SJCRH30 (cell line): ENCODE results near the gene GSTO1. TPM values are rescaled to one million over a fixed set of nuclear protein-coding genes. Genes with fewer than 3 reads are reported as not detected.

Experiments used
- DNase-seq, 2 experiments: peaks; one replicate each; pipeline ENCODE4 v3.0.0-alpha.2; 2015 to 2020
- H3K27ac ChIP-seq: fragments of 250-450 bp; sonication (Bioruptor Pico); 2 replicates; pipeline ENCODE4 v1.5.1; 2020; ENCODE audit warnings: mild to moderate bottlenecking, moderate library complexity
- H3K27me3 ChIP-seq: fragments of 250-450 bp; sonication (Bioruptor Pico); 2 replicates; pipeline ENCODE4 v1.5.1; 2020; ENCODE audit warnings: mild to moderate bottlenecking, moderate library complexity
- H3K36me3 ChIP-seq: fragments of 250-450 bp; sonication (Bioruptor Pico); 2 replicates; pipeline ENCODE4 v1.5.1; 2020; ENCODE audit warnings: mild to moderate bottlenecking, moderate library complexity
- H3K4me1 ChIP-seq: fragments of 250-450 bp; sonication (Bioruptor Pico); 2 replicates; pipeline ENCODE4 v1.5.1; 2020; ENCODE audit warnings: mild to moderate bottlenecking, moderate library complexity
- H3K4me3 ChIP-seq: fragments of 250-450 bp; sonication (Bioruptor Pico); 2 replicates; pipeline ENCODE4 v1.5.1; 2020; ENCODE audit warnings: mild to moderate bottlenecking, moderate library complexity
- H3K9me3 ChIP-seq: fragments of 250-450 bp; sonication (Bioruptor Pico); replicated peaks from 2 replicates; pipeline ENCODE4 v1.5.1; 2020; ENCODE audit warnings: mild to moderate bottlenecking, moderate library complexity
- total RNA-seq: library from RNA; depleted of rRNA; stranded (reverse); fragments of >200 nt; shearing (Covaris generic); gene quantifications from 2 replicates; pipeline ENCODE4 v1.2.3, GENCODE V29; 2014; rRNA removed

The GSTO1 gene
- total RNA-seq, result 51.7 and 52.2 TPM in 2 replicates

- peak; percentile 65 to 67 for DNase-seq
- H3K36me3 ChIP-seq, result peaks cover 3% of the 10 kb centered on the region; the same call in 1 of the 2 replicates
- no peaks in the 10 kb centered on the region for H3K4me1 ChIP-seq
- H3K9me3 ChIP-seq, result no peaks in the 10 kb centered on the region
- H3K27ac ChIP-seq, result peak within 1 kb of the TSS; percentile 71
- H3K4me3 ChIP-seq, result peak within 1 kb of the TSS; percentile 82
- no peaks in the 10 kb centered on the region for H3K27me3 ChIP-seq
These were observed at the start of gene GSTO1 for GRCh38 chr10:104254493-104255310. GSTO1 (plus strand) TSS chr10:104254892; CDS start chr10:104254929, 37 bp downstream.

GRCh38 chr10:104208730-104209129, 46.0 kb upstream of the GSTO1 start:
- Histone ChIP-seq H3K36me3 (no peaks in the 10 kb centered on the region), H3K9me3 (no peaks in the 10 kb centered on the region), H3K4me1 (no peaks in the 10 kb centered on the region), H3K27ac (no peak overlapping the region), H3K4me3 (no peak overlapping the region), H3K27me3 (peaks cover 16% of the 10 kb centered on the region)
- no peak for DNase-seq

- DNase-seq, result peak; percentile 30 to 65
These were observed 45.0 kb upstream of the GSTO1 start for GRCh38 chr10:104209575-104210198.

GRCh38 chr10:104216631-104217030, 38.1 kb upstream of the GSTO1 start:
- no peak overlapping the region for H3K4me3 ChIP-seq
- no peak for DNase-seq
- H3K9me3 ChIP-seq, result no peaks in the 10 kb centered on the region; the same call in 1 of the 2 replicates
- H3K27ac ChIP-seq, result no peak overlapping the region
- peaks cover 17% of the 10 kb centered on the region for H3K4me1 ChIP-seq
- H3K27me3 ChIP-seq, result peaks cover 3% of the 10 kb centered on the region; the same call in 1 of the 2 replicates
- H3K36me3 ChIP-seq, result no peaks in the 10 kb centered on the region

More at GRCh38 chr10:104209575-104210198, 45.0 kb upstream of the GSTO1 start:
- Histone ChIP-seq H3K27me3 (peaks cover 16% of the 10 kb centered on the region), H3K9me3 (no peaks in the 10 kb centered on the region), H3K27ac (no peak overlapping the region), H3K36me3 (no peaks in the 10 kb centered on the region), H3K4me3 (no peak overlapping the region), H3K4me1 (no peaks in the 10 kb centered on the region)

GRCh38 chr10:104218751-104219150, 35.9 kb upstream of the GSTO1 start:
- DNase-seq, result peak; percentile 77 to 83
- peak overlapping the region; percentile 21 for H3K27ac ChIP-seq
- H3K4me1 ChIP-seq, result peaks cover 17% of the 10 kb centered on the region
- no peaks in the 10 kb centered on the region; the same call in 1 of the 2 replicates for H3K9me3 ChIP-seq
- no peaks in the 10 kb centered on the region; the same call in 1 of the 2 replicates for H3K27me3 ChIP-seq
- H3K4me3 ChIP-seq, result no peak overlapping the region
- no peaks in the 10 kb centered on the region for H3K36me3 ChIP-seq

- H3K27ac ChIP-seq, result no peak overlapping the region
- H3K36me3 ChIP-seq, result no peaks in the 10 kb centered on the region
- no peak for DNase-seq
- H3K4me3 ChIP-seq, result no peak overlapping the region
- no peaks in the 10 kb centered on the region; the same call in 1 of the 2 replicates for H3K9me3 ChIP-seq
- no peaks in the 10 kb centered on the region; the same call in 1 of the 2 replicates for H3K27me3 ChIP-seq
- H3K4me1 ChIP-seq, result peaks cover 17% of the 10 kb centered on the region
These were observed 34.2 kb upstream of the GSTO1 start for GRCh38 chr10:104220522-104220921.

GRCh38 chr10:104223304-104223703, 31.4 kb upstream of the GSTO1 start:
- no peaks in the 10 kb centered on the region for H3K36me3 ChIP-seq
- no peak overlapping the region for H3K27ac ChIP-seq
- H3K9me3 ChIP-seq, result no peaks in the 10 kb centered on the region; the same call in 1 of the 2 replicates
- no peaks in the 10 kb centered on the region; the same call in 1 of the 2 replicates for H3K27me3 ChIP-seq
- H3K4me3 ChIP-seq, result no peak overlapping the region
- peaks cover 16% of the 10 kb centered on the region for H3K4me1 ChIP-seq
- no peak for DNase-seq

- no peak overlapping the region for H3K27ac ChIP-seq
- no peaks in the 10 kb centered on the region for H3K36me3 ChIP-seq
- no peaks in the 10 kb centered on the region for H3K27me3 ChIP-seq
- no peak overlapping the region for H3K4me3 ChIP-seq
- no peak for DNase-seq
- H3K4me1 ChIP-seq, result no peaks in the 10 kb centered on the region
- no peaks in the 10 kb centered on the region; the same call in 1 of the 2 replicates for H3K9me3 ChIP-seq
These were observed 24.2 kb upstream of the GSTO1 start for GRCh38 chr10:104230490-104230889.

GRCh38 chr10:104231784-104232612, 22.7 kb upstream of the GSTO1 start, which contains the start of gene CFAP43:
CFAP43 (minus strand) TSS chr10:104232364; CDS start chr10:104232246, 118 bp downstream.
- Histone ChIP-seq H3K36me3 (no peaks in the 10 kb centered on the region), H3K9me3 (no peaks in the 10 kb centered on the region; the same call in 1 of the 2 replicates), H3K27me3 (no peaks in the 10 kb centered on the region), H3K27ac (no peak within 1 kb of the TSS), H3K4me3 (peak within 1 kb of the TSS; percentile 71), H3K4me1 (no peaks in the 10 kb centered on the region)
- DNase-seq, result peak; percentile 93

- H3K4me1 ChIP-seq, result no peaks in the 10 kb centered on the region
- peak overlapping the region; percentile 71 for H3K4me3 ChIP-seq
- no peaks in the 10 kb centered on the region for H3K36me3 ChIP-seq
- H3K27me3 ChIP-seq, result no peaks in the 10 kb centered on the region
- H3K27ac ChIP-seq, result no peak overlapping the region
- no peak for DNase-seq
- no peaks in the 10 kb centered on the region; the same call in 1 of the 2 replicates for H3K9me3 ChIP-seq
These were observed 22.0 kb upstream of the GSTO1 start for GRCh38 chr10:104232613-104233102.

GRCh38 chr10:104233817-104234216, 20.9 kb upstream of the GSTO1 start:
- Histone ChIP-seq H3K27me3 (no peaks in the 10 kb centered on the region), H3K36me3 (no peaks in the 10 kb centered on the region), H3K4me3 (no peak overlapping the region), H3K9me3 (no peaks in the 10 kb centered on the region; the same call in 1 of the 2 replicates), H3K4me1 (no peaks in the 10 kb centered on the region), H3K27ac (no peak overlapping the region)
- DNase-seq, result no peak

- Histone ChIP-seq H3K27me3 (peaks cover 6% of the 10 kb centered on the region; the same call in 1 of the 2 replicates), H3K9me3 (no peaks in the 10 kb centered on the region; the same call in 1 of the 2 replicates), H3K36me3 (no peaks in the 10 kb centered on the region), H3K27ac (no peak overlapping the region), H3K4me3 (no peak overlapping the region), H3K4me1 (no peaks in the 10 kb centered on the region)
- no peak for DNase-seq
These were observed 19.8 kb upstream of the GSTO1 start for GRCh38 chr10:104234934-104235333.

GRCh38 chr10:104235801-104236200, 18.9 kb upstream of the GSTO1 start:
- no peak overlapping the region for H3K4me3 ChIP-seq
- H3K27ac ChIP-seq, result no peak overlapping the region
- H3K4me1 ChIP-seq, result no peaks in the 10 kb centered on the region
- DNase-seq, result no peak
- H3K36me3 ChIP-seq, result no peaks in the 10 kb centered on the region
- no peaks in the 10 kb centered on the region; the same call in 1 of the 2 replicates for H3K9me3 ChIP-seq
- H3K27me3 ChIP-seq, result peaks cover 11% of the 10 kb centered on the region; the same call in 1 of the 2 replicates

- Histone ChIP-seq H3K27me3 (peaks cover 16% of the 10 kb centered on the region; the same call in 1 of the 2 replicates), H3K36me3 (no peaks in the 10 kb centered on the region), H3K27ac (no peak overlapping the region), H3K4me3 (no peak overlapping the region), H3K9me3 (no peaks in the 10 kb centered on the region; the same call in 1 of the 2 replicates), H3K4me1 (no peaks in the 10 kb centered on the region; the same call in 1 of the 2 replicates)
- DNase-seq, result no peak
These were observed 14.6 kb upstream of the GSTO1 start for GRCh38 chr10:104240078-104240477.
